ENCODE measurements around the gene GPR148. TPM values are rescaled to one million over a fixed set of nuclear protein-coding genes. Genes with fewer than 3 reads are reported as not detected.

The GPR148 gene
- total and polyA plus RNA-seq, 2 of the 8 experiments (the other 6 are each of a cell fraction or from before 2014, with no cell fraction given) = 0.05 TPM; not detected in 1

GRCh38 chr2:130755256-130756052, 26.6 kb downstream of the GPR148 start, which contains the start of gene AMER3:
AMER3 (plus strand) TSS chr2:130755540; CDS start chr2:130762073, 6,533 bp downstream.
- CTCF ChIA-PET (ENCODE audit: partially characterized antibody) = interaction anchor here (2.5 kb wide), 1 partner anchor 12 kb away, joined by 6 read pairs; no protein-coding TSS in a partner anchor
- no peak within 1 kb of the TSS for H4K91ac ChIP-seq (replicated peaks; ENCODE audit: insufficient read length, low read length)
- H3K23ac ChIP-seq (ENCODE audit: insufficient read length) = no peak within 1 kb of the TSS
- no peak within 1 kb of the TSS for H2BK20ac ChIP-seq (ENCODE audit: low read length)
- H3K4ac ChIP-seq (replicated peaks; ENCODE audit: insufficient read length, low read depth, low read length) = no peak within 1 kb of the TSS
- no peak within 1 kb of the TSS for H3K56ac ChIP-seq (replicated peaks; ENCODE audit: insufficient read length, low read depth, low read length)
- no peaks in the 10 kb centered on the region for H3K79me1 ChIP-seq (ENCODE audit: low read depth, low read length)
- DNase-seq (ENCODE audit: low read depth in 1 of 2, low spot score in 2 of 2) (peak; percentile 29 to 59), FAIRE-seq (no peak)
- H2AFZ ChIP-seq (ENCODE audit: low read length) = peak within 1 kb of the TSS; percentile 72
- no peaks in the 10 kb centered on the region for H3K36me3 ChIP-seq (ENCODE audit: control insufficient read depth in 2 of 4, insufficient read depth in 4 of 4, low read length in 3 of 4)
- peak within 1 kb of the TSS; percentile 78; the same call in 1 of the 2 replicates for H3K18ac ChIP-seq (ENCODE audit: extremely low read depth, low read length)
- H3K4me1 ChIP-seq (replicated peaks in 1 of 4; ENCODE audit: control insufficient read depth in 3 of 4, insufficient read depth in 4 of 4, low read length in 3 of 4) = peaks cover 0 to 8% (median 5%) of the 10 kb centered on the region in 4 experiments; a peak in 6 of 7 replicates
- H3K14ac ChIP-seq (ENCODE audit: insufficient read length) = no peak within 1 kb of the TSS
- peak within 1 kb of the TSS in 1 of 4 experiments; percentile 13; a peak in 1 of 7 replicates for H3K9ac ChIP-seq (replicated peaks in 1 of 4; ENCODE audit: extremely low read depth in 1 of 4, low read depth in 3 of 4, low read length in 3 of 4)
- H3K9me3 ChIP-seq (ENCODE audit: insufficient read depth in 2 of 2, low read depth in 1 of 2, low read length in 1 of 2) = no peaks in the 10 kb centered on the region
- H3K23me2 ChIP-seq (ENCODE audit: low read depth, low read length) = peaks cover 11% of the 10 kb centered on the region
- H3K27me3 ChIP-seq (replicated peaks in 1 of 4; ENCODE audit: control insufficient read depth in 3 of 4, extremely low read depth in 1 of 4, insufficient read depth in 3 of 4, low read length in 3 of 4) = peaks cover 2 to 27% (median 21%) of the 10 kb centered on the region in 4 experiments
- H2BK120ac ChIP-seq (replicated peaks; ENCODE audit: low read depth, low read length) = no peak within 1 kb of the TSS
- H3K27ac ChIP-seq (ENCODE audit: low read depth, low read length) = no peak within 1 kb of the TSS
- H2BK5ac ChIP-seq (ENCODE audit: low read depth, low read length) = peak within 1 kb of the TSS; percentile 18; the same call in 1 of the 2 replicates
- no peak within 1 kb of the TSS; the same call in 1 of the 2 replicates for H2BK15ac ChIP-seq (ENCODE audit: low read length)
- peaks cover 0 to 2% of the 10 kb centered on the region in 2 experiments for H4K20me1 ChIP-seq (replicated peaks in 1 of 2; ENCODE audit: control insufficient read depth in 1 of 2, insufficient read depth in 2 of 2, low read length in 2 of 2)
- H3K79me2 ChIP-seq (ENCODE audit: control insufficient read depth in 1 of 2, insufficient read depth in 2 of 2, low read length in 2 of 2) = no peaks in the 10 kb centered on the region
- H3K4me3 ChIP-seq (ENCODE audit: extremely low read depth in 1 of 4, insufficient read depth in 2 of 4, low read depth in 3 of 4, low read length in 4 of 4) = peak within 1 kb of the TSS; percentile 65 to 82 (median 68)
- H3K4me2 ChIP-seq (ENCODE audit: insufficient read depth in 1 of 2, low read depth in 2 of 2, low read length in 2 of 2) = peak within 1 kb of the TSS; percentile 99
- peak within 1 kb of the TSS; percentile 25 for H4K8ac ChIP-seq (ENCODE audit: extremely low read depth, insufficient read depth, low read length)
- WGBS, 2 experiments (ENCODE audit: extremely low coverage in 1 of 2, insufficient coverage in 1 of 2, insufficient read length in 1 of 2, insufficient replicate concordance in 2 of 2, low coverage in 1 of 2, low lambda C conversion rate in 2 of 2, missing lambda C conversion rate in 1 of 2) = 4% methylated on average over 20 of the region's 43 CpGs; no CpG with 5 or more reads in 1 of the 2 experiments
- H4K5ac ChIP-seq (ENCODE audit: insufficient read length, low read depth, low read length) = no peak within 1 kb of the TSS
- POLR2A ChIA-PET (ENCODE audit: partially characterized antibody) = no interaction called here
- no peak within 1 kb of the TSS for H2BK12ac ChIP-seq (ENCODE audit: low read depth, low read length)
- no peak within 1 kb of the TSS for H2AK5ac ChIP-seq (ENCODE audit: low read depth, low read length)
- 0 out of 2 replicates have a peak, but pooled peaks have one; percentile 21 for TF ChIP-seq PHF8 (conservative IDR thresholded peaks at IDR 0.05; ENCODE audit: low read depth, low read length)
- TF ChIP-seq MAX (IDR thresholded peaks at IDR 0.05) = 0 out of 2 replicates have a peak, but pooled peaks have one; percentile 7
- TF ChIP-seq SIX5 (IDR thresholded peaks at IDR 0.05; ENCODE audit: low read depth, low read length) = no peak
- TF ChIP-seq RFX5 (IDR thresholded peaks at IDR 0.05; ENCODE audit: borderline replicate concordance, low read depth, low read length) = no peak
- TF ChIP-seq POLR2AphosphoS5 (IDR thresholded peaks at IDR 0.05; ENCODE audit: low read depth, low read length) = no peak
- TF ChIP-seq KDM4A (IDR thresholded peaks at IDR 0.05; ENCODE audit: low read depth, low read length, severe bottlenecking) = peak; percentile 68
- 0 out of 2 replicates have a peak, but pooled peaks have one; percentile 71 for TF ChIP-seq RBBP5 (IDR thresholded peaks at IDR 0.05; ENCODE audit: borderline replicate concordance, low read depth, low read length)
- peak; percentile 52; the same call in 1 of the 2 replicates for TF ChIP-seq SUZ12 (IDR thresholded peaks at IDR 0.05; ENCODE audit: low read length)
- TF ChIP-seq ASH2L (IDR thresholded peaks at IDR 0.05; ENCODE audit: low read length) = peak; percentile 63
- TF ChIP-seq SAP30 (IDR thresholded peaks at IDR 0.05; ENCODE audit: insufficient read depth, insufficient replicate concordance, low read length) = no peak
- no peak for TF ChIP-seq SIRT6 (IDR thresholded peaks at IDR 0.05; ENCODE audit: low read length)

Measured in H1 (cell line).